Pulmonary artery endothelial cell (primary cell): ENCODE results near the gene GAS2. TPM values are rescaled to one million over a fixed set of nuclear protein-coding genes. Genes with fewer than 3 reads are reported as not detected.

ENCODE experiments used
- DNase-seq: peaks from one replicate; pipeline ENCODE4 v3.0.0-alpha.2; 2011; ENCODE audit warnings: low read depth, low spot score
- total RNA-seq: library from RNA; depleted of rRNA; stranded (reverse); fragments of >200 nt; gene quantifications from 2 replicates; pipeline ENCODE4 v1.2.3, GENCODE V29; 2014

The GAS2 gene
- total RNA-seq, 1 donor from 2014 or later, result 0.53 TPM

GRCh38 chr11:22671751-22672150, 5.3 kb downstream of the GAS2 start:
- DNase-seq, result no peak

GRCh38 chr11:22674470-22675439, 8.3 kb downstream of the GAS2 start:
- no peak for DNase-seq

GRCh38 chr11:22677153-22677903, 10.9 kb downstream of the GAS2 start:
- no peak for DNase-seq

- DNase-seq, result no peak
These were observed 14.2 kb downstream of the GAS2 start for GRCh38 chr11:22680628-22681027.

GRCh38 chr11:22681281-22681812, 14.9 kb downstream of the GAS2 start:
- DNase-seq, result no peak

GRCh38 chr11:22684082-22684481, 17.7 kb downstream of the GAS2 start:
- no peak for DNase-seq

- DNase-seq, result no peak
These were observed 18.7 kb downstream of the GAS2 start for GRCh38 chr11:22685111-22685510.

GRCh38 chr11:22688914-22689313, 22.5 kb downstream of the GAS2 start:
- no peak for DNase-seq

- DNase-seq, result no peak
These were observed 23.8 kb downstream of the GAS2 start for GRCh38 chr11:22690257-22690656.

- DNase-seq, result no peak
These were observed 24.5 kb downstream of the GAS2 start for GRCh38 chr11:22690871-22691270.

GRCh38 chr11:22699388-22699787, 33.0 kb downstream of the GAS2 start:
- DNase-seq, result no peak

GRCh38 chr11:22702031-22702430, 35.6 kb downstream of the GAS2 start:
- no peak for DNase-seq

GRCh38 chr11:22703040-22703439, 36.6 kb downstream of the GAS2 start:
- peak; percentile 72 for DNase-seq

- DNase-seq, result no peak
These were observed 37.2 kb downstream of the GAS2 start for GRCh38 chr11:22703591-22703990.

- DNase-seq, result no peak
These were observed 40.9 kb downstream of the GAS2 start for GRCh38 chr11:22707119-22707899.

- DNase-seq, result no peak
These were observed 44.8 kb downstream of the GAS2 start for GRCh38 chr11:22711071-22711770.

- no peak for DNase-seq
These were observed 45.5 kb downstream of the GAS2 start for GRCh38 chr11:22711880-22712279.

- no peak for DNase-seq
These were observed 46.9 kb downstream of the GAS2 start for GRCh38 chr11:22713336-22713735.

- DNase-seq, result no peak
These were observed 49.6 kb downstream of the GAS2 start for GRCh38 chr11:22715971-22716370.

- DNase-seq, result no peak
These were observed 54.0 kb downstream of the GAS2 start for GRCh38 chr11:22720457-22720856.

GRCh38 chr11:22723274-22723673, 56.9 kb downstream of the GAS2 start:
- DNase-seq, result no peak
